CD4-positive, alpha-beta T cell treated with Interleukin-15 for 4 hours (primary cell): ENCODE results near the gene ACSM6.
"Not testable (repeated sequence)": the region's sequence is repeated elsewhere in the genome, so short reads cannot be mapped to it uniquely, and the experiment has no call there.

Source experiments
- DNase-seq: peaks from one replicate; pipeline ENCODE4 v3.0.0-alpha.2; 2020; ENCODE audit warnings: low spot score

ACSM6 gene

GRCh38 chr10:95193944-95194343 is at the start of gene ACSM6:
ACSM6 (plus strand) TSS chr10:95194238; CDS start chr10:95194486, 248 bp downstream.
- no peak for DNase-seq

GRCh38 chr10:95168694-95169093 is 25.3 kb upstream of the ACSM6 start:
- no peak for DNase-seq

GRCh38 chr10:95169522-95169921 is 24.5 kb upstream of the ACSM6 start:
- DNase-seq = no peak

- no peak for DNase-seq
These were observed 23.2 kb upstream of the ACSM6 start for GRCh38 chr10:95170790-95171189.

- DNase-seq = no peak
These were observed 22.7 kb upstream of the ACSM6 start for GRCh38 chr10:95171336-95171735.

GRCh38 chr10:95172851-95173250 is 21.2 kb upstream of the ACSM6 start:
- DNase-seq = no peak

GRCh38 chr10:95176101-95176500 is 17.9 kb upstream of the ACSM6 start:
- no peak for DNase-seq

- no peak for DNase-seq
These were observed 16.6 kb upstream of the ACSM6 start for GRCh38 chr10:95177429-95177828.

GRCh38 chr10:95178266-95178665 is 15.8 kb upstream of the ACSM6 start:
- no peak for DNase-seq

GRCh38 chr10:95178797-95179196 is 15.2 kb upstream of the ACSM6 start:
- no peak for DNase-seq

- DNase-seq = no peak
These were observed 12.3 kb upstream of the ACSM6 start for GRCh38 chr10:95181726-95182125.

- DNase-seq = peak; percentile 39
These were observed 10.5 kb upstream of the ACSM6 start for GRCh38 chr10:95183271-95184230.

GRCh38 chr10:95187617-95188016 is 6.4 kb upstream of the ACSM6 start:
- no peak for DNase-seq

- no peak for DNase-seq
These were observed 5.4 kb upstream of the ACSM6 start for GRCh38 chr10:95188593-95188992.

- DNase-seq = no peak
These were observed 2.0 kb downstream of the ACSM6 start for GRCh38 chr10:95196046-95196445.

- no peak for DNase-seq
These were observed 7.7 kb downstream of the ACSM6 start for GRCh38 chr10:95201736-95202135.

- not testable (repeated sequence) for DNase-seq
These were observed 8.8 kb downstream of the ACSM6 start for GRCh38 chr10:95202865-95203264.

GRCh38 chr10:95208702-95209391 is 14.8 kb downstream of the ACSM6 start:
- DNase-seq = no peak

GRCh38 chr10:95209509-95210127 is 15.6 kb downstream of the ACSM6 start:
- DNase-seq = no peak

- DNase-seq = no peak
These were observed 17.7 kb downstream of the ACSM6 start for GRCh38 chr10:95211606-95212279.

- no peak for DNase-seq
These were observed 20.3 kb downstream of the ACSM6 start for GRCh38 chr10:95214369-95214768.

GRCh38 chr10:95214793-95215192 is 20.8 kb downstream of the ACSM6 start:
- no peak for DNase-seq
